Hepatocyte (in vitro differentiated cells): ENCODE data around the gene VCY.
"Not testable (repeated sequence)": the region's sequence is repeated elsewhere in the genome, so short reads cannot be mapped to it uniquely, and the experiment has no call there.

Source experiments
- CTCF ChIP-seq: fragments of 200-600 bp; sonication (generic); IDR thresholded peaks from 2 replicates; pipeline ENCODE4 v1.5.1; 2016; ENCODE audit warnings: antibody characterized with exemption, mild to moderate bottlenecking; ENCODE audit not compliant: poor library complexity
- EZH2phosphoT487 ChIP-seq: fragments of 200-600 bp; sonication (generic); IDR thresholded peaks from one replicate; pipeline ENCODE4 v1.6.1; 2018; ENCODE audit warnings: antibody characterized with exemption, mild to moderate bottlenecking, low read depth, moderate library complexity; ENCODE audit not compliant: unreplicated experiment, severe bottlenecking

- not testable (repeated sequence) for TF ChIP-seq CTCF, EZH2phosphoT487
These were observed 25.6 kb upstream of the VCY start for GRCh38 chrY:14011916-14012315.
